CD14-positive monocyte (primary cell): ENCODE results near the gene NEDD4L. TPM values are rescaled to one million over a fixed set of nuclear protein-coding genes. Genes with fewer than 3 reads are reported as not detected.

Experiments
- DNase-seq, 3 donors: peaks; one replicate each; pipeline ENCODE4 v3.0.0-alpha.2; 2011 to 2022
- H2AFZ ChIP-seq: 2 replicates; pipeline ENCODE4 v1.6.0; 2012; ENCODE audit warnings: mild to moderate bottlenecking, low read depth, low read length, inconsistent platforms; ENCODE audit not compliant: insufficient read depth, poor library complexity, severe bottlenecking
- H3K27ac ChIP-seq, 2 donors: 1 replicate in 1 of 2; 2 replicates in 1 of 2; pipeline ENCODE4 v1.5.1; 2012 to 2013; ENCODE audit warnings: low read length in 2 of 2, control low read depth in 1 of 2, inconsistent platforms in 1 of 2, low read depth in 1 of 2, mild to moderate bottlenecking in 1 of 2
- H3K27me3 ChIP-seq, 2 donors: one replicate each; pipeline versions ENCODE4 v1.6.0 to v1.6.1; 2011 to 2013; ENCODE audit warnings: low read length in 2 of 2; ENCODE audit not compliant: control insufficient read depth in 2 of 2, insufficient read depth in 2 of 2
- H3K36me3 ChIP-seq, 2 donors: replicated peaks in 1 of 2; 1 replicate in 1 of 2; 2 replicates in 1 of 2; pipeline versions ENCODE4 v1.5.1 to v1.6.1; 2012 to 2013; ENCODE audit warnings: low read length in 2 of 2, control low read depth in 1 of 2, inconsistent platforms in 1 of 2, mild to moderate bottlenecking in 1 of 2; ENCODE audit not compliant: insufficient read depth in 2 of 2, control insufficient read depth in 1 of 2
- H3K4me1 ChIP-seq, 2 donors: 1 replicate in 1 of 2; 2 replicates in 1 of 2; pipeline versions ENCODE4 v1.5.1 to v1.6.1; 2012 to 2013; ENCODE audit warnings: low read length in 2 of 2, control low read depth in 1 of 2, inconsistent platforms in 1 of 2, mild to moderate bottlenecking in 1 of 2, moderate library complexity in 1 of 2; ENCODE audit not compliant: insufficient read depth in 2 of 2, control insufficient read depth in 1 of 2
- H3K4me2 ChIP-seq: replicated peaks from 2 replicates; pipeline ENCODE3; 2012; ENCODE audit warnings: low read length, moderate library complexity, mild to moderate bottlenecking; ENCODE audit not compliant: poor library complexity, severe bottlenecking; ENCODE audit errors: extremely low read depth
- H3K4me3 ChIP-seq, 3 experiments: fragments of 200-600 bp in 1 of 3; sonication (generic) in 1 of 3; replicated peaks in 1 of 3; 1 replicate in 2 of 3; 2 replicates in 1 of 3; pipeline ENCODE4 v1.5.1; 2011 to 2013; ENCODE audit warnings: low read length in 3 of 3, mild to moderate bottlenecking in 3 of 3, control low read depth in 2 of 3, low read depth in 2 of 3, inconsistent platforms in 1 of 3, moderate library complexity in 1 of 3
- H3K79me2 ChIP-seq: 2 replicates; pipeline ENCODE4 v1.6.0; 2012; ENCODE audit warnings: mild to moderate bottlenecking, control low read depth, inconsistent platforms, low read length, moderate library complexity; ENCODE audit not compliant: insufficient read depth
- H3K9ac ChIP-seq: 2 replicates; pipeline ENCODE4 v1.6.0; 2017; ENCODE audit warnings: low read length, mild to moderate bottlenecking; ENCODE audit not compliant: insufficient read depth, poor library complexity, severe bottlenecking
- H3K9me3 ChIP-seq, 2 donors: replicated peaks in 1 of 2; 1 replicate in 1 of 2; 2 replicates in 1 of 2; pipeline versions ENCODE4 v1.5.1 to v1.6.1; 2012 to 2013; ENCODE audit warnings: low read length in 2 of 2, control low read depth in 1 of 2; ENCODE audit not compliant: control insufficient read depth in 1 of 2, insufficient read depth in 1 of 2
- H4K20me1 ChIP-seq: 2 replicates; pipeline ENCODE4 v1.6.0; 2012; ENCODE audit warnings: mild to moderate bottlenecking, low read length, control low read depth, moderate library complexity; ENCODE audit not compliant: insufficient read depth
- H3K27ac Mint-ChIP-seq, 7 donors: one replicate each; pipeline ENCODE4 v1.8.0; 2020; ENCODE audit warnings: mild to moderate bottlenecking in 7 of 7, mixed read lengths in 7 of 7, moderate library complexity in 6 of 7, inconsistent platforms in 2 of 7
- H3K27me3 Mint-ChIP-seq, 3 donors: one replicate each; pipeline ENCODE4 v1.8.0; 2021 to 2022; ENCODE audit warnings: low read depth in 3 of 3, mild to moderate bottlenecking in 3 of 3, mixed read lengths in 3 of 3, moderate library complexity in 3 of 3, inconsistent platforms in 1 of 3
- H3K36me3 Mint-ChIP-seq, 2 donors: one replicate each; pipeline ENCODE4 v1.8.0; 2020; ENCODE audit warnings: mixed read lengths in 2 of 2, inconsistent platforms in 1 of 2, mild to moderate bottlenecking in 1 of 2
- H3K4me1 Mint-ChIP-seq: one replicate; pipeline ENCODE4 v1.8.0; 2020; ENCODE audit warnings: mild to moderate bottlenecking, mixed read lengths
- H3K4me3 Mint-ChIP-seq, 2 donors: one replicate each; pipeline ENCODE4 v1.8.0; 2020; ENCODE audit warnings: mild to moderate bottlenecking in 2 of 2, mixed read lengths in 2 of 2, moderate library complexity in 1 of 2
- H3K9me3 Mint-ChIP-seq, 7 donors: one replicate each; pipeline ENCODE4 v1.8.0; 2020 to 2022; ENCODE audit warnings: mixed read lengths in 7 of 7, mild to moderate bottlenecking in 6 of 7, moderate library complexity in 6 of 7, inconsistent platforms in 2 of 7
- CTCF ChIP-seq: fragments of 200-600 bp; IDR thresholded peaks from one replicate; pipeline ENCODE4 v1.8.0; 2022; ENCODE audit warnings: antibody characterized with exemption, mild to moderate bottlenecking
- WGBS: methylation state at CpG from one replicate; pipeline ENCODE4 v1.1.5; 2013; ENCODE audit warnings: missing lambda C conversion rate; ENCODE audit not compliant: insufficient coverage; 5-methylcytosine and 5-hydroxymethylcytosine counted together
- intact Hi-C, 2 donors: fragments of 100-400 bp; cut with micrococcal nuclease; formaldehyde crosslinking; loops; one replicate each; pipeline versions ENCODE4 v1.15.0 to v1.15.1; 2023
- polyA plus RNA-seq, 3 donors: library from polyadenylated mRNA; depleted of rRNA in 1 of 3; unstranded in 2 of 3; stranded (reverse) in 1 of 3; fragments of 300-500 nt in 2 of 3; fragments of >200 nt in 1 of 3; fragmentation: Illumina TruSeq in 2 of 3; gene quantifications; 1 replicate in 2 of 3; 2 replicates in 1 of 3; pipeline ENCODE4 v1.2.3, GENCODE V29; 2012 to 2021

The NEDD4L gene
- polyA plus RNA-seq, 3 donors: 2.5 to 5.2 (median 4.5) TPM

- Histone ChIP-seq H4K20me1 (no peaks in the 10 kb centered on the region), H3K9me3 (no peaks in the 10 kb centered on the region), H3K4me2 (no peak overlapping the region), H2AFZ (no peak overlapping the region), H3K27me3 (no peaks in the 10 kb centered on the region), H3K4me1 (no peaks in the 10 kb centered on the region), H3K36me3 (no peaks in the 10 kb centered on the region), H3K9ac (no peak overlapping the region), H3K79me2 (no peaks in the 10 kb centered on the region), H3K4me3 (no peak overlapping the region), H3K27ac (no peak overlapping the region)
- H3K36me3 Mint-ChIP-seq: no peaks in the 10 kb centered on the region
- no peaks in the 10 kb centered on the region for H3K4me1 Mint-ChIP-seq
- no CpG with 5 or more reads among the region's 1 CpG for WGBS
- intact Hi-C loops: no loop called here
- TF ChIP-seq CTCF: no peak
- H3K27me3 Mint-ChIP-seq: no peaks in the 10 kb centered on the region
- H3K27ac Mint-ChIP-seq: no peak overlapping the region
- H3K4me3 Mint-ChIP-seq: no peak overlapping the region
- no peaks in the 10 kb centered on the region for H3K9me3 Mint-ChIP-seq
- DNase-seq: no peak
Observed at GRCh38 chr18:58335821-58336220, 291.8 kb downstream of the NEDD4L start.

GRCh38 chr18:58336605-58337004, 292.6 kb downstream of the NEDD4L start:
- intact Hi-C loops: no loop called here
- Histone ChIP-seq H2AFZ (no peak overlapping the region), H3K27ac (no peak overlapping the region), H3K4me1 (no peaks in the 10 kb centered on the region), H3K36me3 (no peaks in the 10 kb centered on the region), H3K9me3 (no peaks in the 10 kb centered on the region), H3K27me3 (no peaks in the 10 kb centered on the region), H4K20me1 (no peaks in the 10 kb centered on the region), H3K79me2 (no peaks in the 10 kb centered on the region), H3K9ac (no peak overlapping the region), H3K4me3 (no peak overlapping the region), H3K4me2 (no peak overlapping the region)
- no peaks in the 10 kb centered on the region for H3K36me3 Mint-ChIP-seq
- no peak overlapping the region for H3K4me3 Mint-ChIP-seq
- no peaks in the 10 kb centered on the region for H3K27me3 Mint-ChIP-seq
- TF ChIP-seq CTCF: no peak
- 100% methylated on average over 1 of the region's 3 CpGs for WGBS
- no peaks in the 10 kb centered on the region for H3K4me1 Mint-ChIP-seq
- no peak for DNase-seq
- H3K27ac Mint-ChIP-seq: no peak overlapping the region
- no peaks in the 10 kb centered on the region for H3K9me3 Mint-ChIP-seq
